ENCODE results near the gene NFIB. TPM values are rescaled to one million over a fixed set of nuclear protein-coding genes. Genes with fewer than 3 reads are reported as not detected.

NFIB gene
- total RNA-seq, 4 donors from 2014 or later = 61.0 to 68.3 (median 65.4) TPM

DNA sequence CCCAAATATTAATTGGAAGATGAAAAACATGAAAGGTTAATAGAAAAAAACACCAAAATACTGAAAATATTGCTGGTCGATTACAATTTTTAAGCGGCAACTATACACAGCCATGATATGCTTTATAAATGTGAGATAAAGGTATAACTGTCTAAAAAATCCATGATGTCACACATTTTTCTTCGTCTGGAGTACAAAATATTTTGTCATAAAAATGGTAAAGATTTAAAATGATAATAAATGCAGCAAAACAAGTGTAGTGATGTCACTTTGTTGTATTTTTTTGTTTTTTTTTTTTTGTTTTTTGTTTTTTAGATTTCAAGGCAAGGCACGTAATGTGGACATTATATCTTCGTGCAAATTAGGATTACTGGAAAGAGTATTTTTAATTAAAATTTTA, 227.4 kb downstream of the NFIB start:
- no peak for TF ChIP-seq POLR2AphosphoS5 (IDR thresholded peaks at IDR 0.05)
- no peak for TF ChIP-seq POLR2A (IDR thresholded peaks at IDR 0.05)
- TF ChIP-seq, protein P1, sequence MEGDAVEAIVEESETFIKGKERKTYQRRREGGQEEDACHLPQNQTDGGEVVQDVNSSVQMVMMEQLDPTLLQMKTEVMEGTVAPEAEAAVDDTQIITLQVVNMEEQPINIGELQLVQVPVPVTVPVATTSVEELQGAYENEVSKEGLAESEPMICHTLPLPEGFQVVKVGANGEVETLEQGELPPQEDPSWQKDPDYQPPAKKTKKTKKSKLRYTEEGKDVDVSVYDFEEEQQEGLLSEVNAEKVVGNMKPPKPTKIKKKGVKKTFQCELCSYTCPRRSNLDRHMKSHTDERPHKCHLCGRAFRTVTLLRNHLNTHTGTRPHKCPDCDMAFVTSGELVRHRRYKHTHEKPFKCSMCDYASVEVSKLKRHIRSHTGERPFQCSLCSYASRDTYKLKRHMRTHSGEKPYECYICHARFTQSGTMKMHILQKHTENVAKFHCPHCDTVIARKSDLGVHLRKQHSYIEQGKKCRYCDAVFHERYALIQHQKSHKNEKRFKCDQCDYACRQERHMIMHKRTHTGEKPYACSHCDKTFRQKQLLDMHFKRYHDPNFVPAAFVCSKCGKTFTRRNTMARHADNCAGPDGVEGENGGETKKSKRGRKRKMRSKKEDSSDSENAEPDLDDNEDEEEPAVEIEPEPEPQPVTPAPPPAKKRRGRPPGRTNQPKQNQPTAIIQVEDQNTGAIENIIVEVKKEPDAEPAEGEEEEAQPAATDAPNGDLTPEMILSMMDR (IDR thresholded peaks at IDR 0.05) = no peak
- no peak for TF ChIP-seq EP300 (IDR thresholded peaks at IDR 0.05)
- 93 to 97% methylated on average over 5 of the region's 5 CpGs for WGBS, 2 donors (ENCODE audit: low coverage in 1 of 2)

DNA sequence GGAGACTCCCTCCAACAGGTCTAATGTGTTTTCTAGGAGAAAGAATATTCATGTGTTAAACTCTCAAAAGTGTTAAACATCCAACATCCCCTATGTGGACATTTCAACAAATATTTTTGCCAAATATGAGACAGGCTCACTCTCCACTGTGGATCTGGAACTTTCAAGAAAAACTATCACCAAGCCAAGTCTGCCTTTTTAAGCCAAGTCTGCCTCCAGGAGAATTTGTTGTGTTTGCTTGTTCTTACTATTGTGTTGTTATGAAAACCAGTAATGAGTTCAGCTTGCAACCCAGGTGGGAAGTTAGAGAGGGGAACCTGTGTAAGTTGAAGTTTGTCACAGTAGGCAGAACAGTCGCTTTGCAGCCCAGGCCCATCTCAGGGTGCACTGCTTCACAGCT, 228.1 kb downstream of the NFIB start:
- WGBS, 2 donors (ENCODE audit: low coverage in 1 of 2) = 90% methylated on average over 1 of the region's 1 CpG; no CpG with 5 or more reads in 1 of the 2 donors
- Histone ChIP-seq H3K9me3 (no peaks in the 10 kb centered on the region), H3K27ac (no peak overlapping the region), H3K36me3 (peaks cover 0 to 22% of the 10 kb centered on the region in 2 donors), H3K27me3 (no peaks in the 10 kb centered on the region), H3K4me1 (peaks cover 0 to 6% (median 0%) of the 10 kb centered on the region in 3 donors), H3K4me3 (no peak overlapping the region)
- no peak for ATAC-seq
- TF ChIP-seq POLR2AphosphoS5 (IDR thresholded peaks at IDR 0.05) (no peak), EP300 (IDR thresholded peaks at IDR 0.05) (no peak), POLR2A (IDR thresholded peaks at IDR 0.05) (no peak)
- TF ChIP-seq, protein P1 (IDR thresholded peaks at IDR 0.05) = no peak

More for the DNA sequence above, 227.4 kb downstream of the NFIB start:
- Histone ChIP-seq H3K27ac (no peak overlapping the region), H3K4me1 (peaks cover 0 to 6% (median 0%) of the 10 kb centered on the region in 3 donors), H3K4me3 (no peak overlapping the region), H3K36me3 (peaks cover 0 to 22% of the 10 kb centered on the region in 2 donors), H3K9me3 (no peaks in the 10 kb centered on the region), H3K27me3 (no peaks in the 10 kb centered on the region)
- no peak for ATAC-seq

DNA sequence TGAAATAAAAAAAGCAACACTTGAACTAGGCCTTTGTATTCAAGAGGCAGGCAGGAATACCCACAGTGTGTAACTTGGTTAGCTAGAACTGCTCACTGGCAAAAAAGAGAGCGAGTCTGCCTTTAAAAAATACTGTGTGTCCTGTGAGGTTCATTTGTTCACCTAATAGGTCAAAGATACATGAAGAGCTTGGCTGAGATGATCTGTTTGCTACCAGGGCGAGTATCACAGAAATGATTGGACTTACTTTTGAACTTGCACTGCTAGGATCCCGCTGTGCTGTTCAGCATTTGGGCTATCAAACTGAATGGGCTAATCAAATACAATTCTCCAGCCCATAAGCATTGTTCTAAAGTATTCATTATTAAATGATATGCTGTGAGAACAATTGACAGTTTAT, 229.1 kb downstream of the NFIB start:
- H3K4me3 ChIP-seq = no peak overlapping the region
- no peak for ATAC-seq
- H3K27me3 ChIP-seq = no peaks in the 10 kb centered on the region
- no peak overlapping the region for H3K27ac ChIP-seq
- H3K9me3 ChIP-seq = no peaks in the 10 kb centered on the region
- peaks cover 0 to 22% of the 10 kb centered on the region in 2 donors for H3K36me3 ChIP-seq
- no peak for TF ChIP-seq POLR2AphosphoS5 (IDR thresholded peaks at IDR 0.05)
- TF ChIP-seq POLR2A (IDR thresholded peaks at IDR 0.05) = no peak
- no peak for TF ChIP-seq EP300 (IDR thresholded peaks at IDR 0.05)
- TF ChIP-seq, protein P1 (IDR thresholded peaks at IDR 0.05) = no peak
- 90 to 100% methylated on average over 2 to 3 of the region's 3 CpGs for WGBS, 2 donors (ENCODE audit: low coverage in 1 of 2)
- H3K4me1 ChIP-seq = peaks cover 0 to 6% (median 0%) of the 10 kb centered on the region in 3 donors

DNA sequence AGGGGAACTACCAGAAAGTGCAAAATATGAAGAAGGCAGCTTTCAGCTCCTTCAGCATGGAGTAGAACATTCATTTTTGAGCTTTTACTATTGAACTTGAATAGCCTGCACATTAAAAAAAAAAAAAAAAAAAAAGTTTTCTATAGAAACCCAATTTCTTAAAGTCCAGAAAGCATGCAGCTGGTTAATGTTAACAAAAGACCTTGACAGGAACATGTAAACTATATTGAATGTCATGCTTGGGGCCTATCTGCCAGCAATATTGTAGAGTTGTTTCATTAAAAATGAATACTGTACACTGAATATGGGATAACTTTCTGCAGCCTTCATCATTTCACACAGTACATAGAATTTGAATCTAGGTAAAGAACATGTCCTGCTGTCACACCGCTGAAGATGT, 230.6 kb downstream of the NFIB start:
- no peak overlapping the region for H3K27ac ChIP-seq
- H3K27me3 ChIP-seq = no peaks in the 10 kb centered on the region
- H3K4me3 ChIP-seq = no peak overlapping the region
- no peak for ATAC-seq
- WGBS, 2 donors (ENCODE audit: low coverage in 1 of 2) = 64 to 67% methylated on average over 1 of the region's 1 CpG
- peaks cover 0 to 22% of the 10 kb centered on the region in 2 donors for H3K36me3 ChIP-seq
- TF ChIP-seq POLR2A (IDR thresholded peaks at IDR 0.05) (no peak), EP300 (IDR thresholded peaks at IDR 0.05) (no peak), POLR2AphosphoS5 (IDR thresholded peaks at IDR 0.05) (no peak)
- TF ChIP-seq, protein P1 (IDR thresholded peaks at IDR 0.05) = no peak
- peaks cover 0 to 6% (median 0%) of the 10 kb centered on the region in 3 donors for H3K4me1 ChIP-seq
- H3K9me3 ChIP-seq = no peaks in the 10 kb centered on the region

DNA sequence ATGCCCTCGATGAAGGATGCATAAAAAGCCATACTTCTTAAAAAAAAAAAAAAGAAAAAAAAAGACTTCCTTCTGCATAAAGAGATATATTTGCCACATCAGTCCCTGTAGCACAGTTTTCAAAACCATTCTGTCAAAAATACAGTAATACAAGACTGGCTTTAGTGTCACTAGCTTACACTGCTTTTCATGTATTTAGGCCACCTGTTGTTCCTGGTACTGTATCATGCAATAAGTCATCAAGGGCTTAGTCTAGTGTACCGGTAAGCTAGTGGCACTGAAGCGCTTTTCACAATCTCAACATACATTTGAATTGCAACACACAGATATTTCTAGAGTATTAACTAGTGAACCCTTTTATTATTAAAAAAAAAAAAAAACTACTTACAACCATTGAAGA, 231.2 kb downstream of the NFIB start:
- WGBS, 2 donors (ENCODE audit: low coverage in 1 of 2) = 80 to 86% methylated on average over 2 to 3 of the region's 3 CpGs
- Histone ChIP-seq H3K27ac (no peak overlapping the region), H3K4me3 (no peak overlapping the region), H3K9me3 (no peaks in the 10 kb centered on the region), H3K4me1 (peaks cover 0 to 6% (median 0%) of the 10 kb centered on the region in 3 donors), H3K36me3 (peaks cover 0 to 16% of the 10 kb centered on the region in 2 donors), H3K27me3 (no peaks in the 10 kb centered on the region)
- no peak for ATAC-seq
- TF ChIP-seq POLR2A (IDR thresholded peaks at IDR 0.05) = no peak

All from gastroesophageal sphincter (tissue), 4 donors.